Measurements from ENCODE around the gene PIGC. TPM values are rescaled to one million over a fixed set of nuclear protein-coding genes. Genes with fewer than 3 reads are reported as not detected.

Gene PIGC
- total RNA-seq, 2 experiments from 2014 or later: 23.7 to 27.1 TPM

DNA sequence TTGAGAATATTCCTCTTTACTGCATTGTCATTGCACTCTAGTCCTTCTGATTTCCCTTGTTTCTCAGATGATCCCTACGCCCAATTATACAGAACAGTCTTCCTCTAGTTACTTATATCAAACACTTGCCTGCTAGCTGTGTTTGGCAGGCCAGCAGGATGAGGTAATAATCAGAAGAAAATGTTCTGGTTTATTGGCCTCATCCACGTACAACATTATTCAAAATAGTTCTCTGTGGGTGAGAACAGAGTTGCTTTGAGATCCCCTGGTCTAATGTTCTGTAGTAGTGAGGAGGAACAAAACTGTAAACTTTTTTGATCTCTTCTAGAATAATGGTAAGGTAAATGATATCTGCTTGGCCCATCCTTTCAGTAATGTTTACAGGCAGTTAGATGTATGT is 45.7 kb downstream of the PIGC start:
- POLR2A ChIA-PET: interaction anchor here (0.9 to 2.0 kb wide), 4 partner anchors 33 to 262 kb away, joined by 3 to 7 read pairs (median 5); no protein-coding TSS in a partner anchor
- H3K27ac ChIP-seq (ENCODE audit: low read depth in 1 of 2, low read length in 2 of 2): no peak overlapping the region
- no peaks in the 10 kb centered on the region for H3K36me3 ChIP-seq (ENCODE audit: insufficient read depth, low read length)
- H3K4me3 ChIP-seq (ENCODE audit: low read length): no peak overlapping the region
- Mint-ChIP-seq H3K4me1 (ENCODE audit: low read depth) (peaks cover 84% of the 10 kb centered on the region), H3K9me3 (no peaks in the 10 kb centered on the region), H3K36me3 (ENCODE audit: low read depth) (no peaks in the 10 kb centered on the region), H3K27ac (peak overlapping the region; percentile 81), H3K4me3 (no peak overlapping the region), H3K27me3 (no peaks in the 10 kb centered on the region)
- H3K4me1 ChIP-seq (ENCODE audit: insufficient read depth, low read length): peaks cover 22% of the 10 kb centered on the region
- DNase-seq (no peak), ATAC-seq (ENCODE audit: poor library complexity) (no peak)
- no peaks in the 10 kb centered on the region for H3K9me3 ChIP-seq (ENCODE audit: control insufficient read depth in 1 of 2, insufficient read depth in 1 of 2, low read length in 2 of 2)
- TF ChIP-seq, protein P1, sequence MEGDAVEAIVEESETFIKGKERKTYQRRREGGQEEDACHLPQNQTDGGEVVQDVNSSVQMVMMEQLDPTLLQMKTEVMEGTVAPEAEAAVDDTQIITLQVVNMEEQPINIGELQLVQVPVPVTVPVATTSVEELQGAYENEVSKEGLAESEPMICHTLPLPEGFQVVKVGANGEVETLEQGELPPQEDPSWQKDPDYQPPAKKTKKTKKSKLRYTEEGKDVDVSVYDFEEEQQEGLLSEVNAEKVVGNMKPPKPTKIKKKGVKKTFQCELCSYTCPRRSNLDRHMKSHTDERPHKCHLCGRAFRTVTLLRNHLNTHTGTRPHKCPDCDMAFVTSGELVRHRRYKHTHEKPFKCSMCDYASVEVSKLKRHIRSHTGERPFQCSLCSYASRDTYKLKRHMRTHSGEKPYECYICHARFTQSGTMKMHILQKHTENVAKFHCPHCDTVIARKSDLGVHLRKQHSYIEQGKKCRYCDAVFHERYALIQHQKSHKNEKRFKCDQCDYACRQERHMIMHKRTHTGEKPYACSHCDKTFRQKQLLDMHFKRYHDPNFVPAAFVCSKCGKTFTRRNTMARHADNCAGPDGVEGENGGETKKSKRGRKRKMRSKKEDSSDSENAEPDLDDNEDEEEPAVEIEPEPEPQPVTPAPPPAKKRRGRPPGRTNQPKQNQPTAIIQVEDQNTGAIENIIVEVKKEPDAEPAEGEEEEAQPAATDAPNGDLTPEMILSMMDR (IDR thresholded peaks at IDR 0.05): no peak
- intact Hi-C loops (cut with DNase I, micrococcal nuclease): loop anchor here (5.0 to 10.0 kb wide), 2 partner anchors 221 to 613 kb away; partner anchors contain the start of gene METTL13 (in 1 of the 2)
- H3K27me3 ChIP-seq (ENCODE audit: control insufficient read depth in 1 of 2, insufficient read depth in 2 of 2, low read length in 2 of 2): no peaks in the 10 kb centered on the region
- CTCF ChIA-PET: interaction anchor here (1.5 to 1.9 kb wide), 3 partner anchors 40 to 396 kb away, joined by 4 to 12 read pairs (median 8); no protein-coding TSS in a partner anchor

DNA sequence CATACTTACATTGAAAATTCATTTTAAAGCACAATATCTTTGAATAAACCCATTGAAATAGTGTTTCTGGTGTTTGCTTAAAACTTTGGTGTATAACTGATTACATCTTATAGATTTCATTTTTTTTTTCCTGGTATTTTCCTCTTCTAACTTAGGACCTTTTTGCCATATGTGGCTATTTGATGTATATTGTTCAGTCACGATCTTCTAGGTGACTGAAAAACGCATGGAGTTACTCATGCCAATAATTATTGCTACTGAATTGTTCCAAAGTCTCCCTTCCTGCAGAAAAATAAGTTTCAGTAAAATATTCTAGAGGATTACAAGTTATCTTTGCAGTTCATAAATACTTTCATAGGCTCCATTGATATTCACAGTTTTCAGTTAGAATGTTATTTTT is 46.2 kb downstream of the PIGC start:
- H3K4me3 ChIP-seq (ENCODE audit: low read length): no peak overlapping the region
- no peaks in the 10 kb centered on the region for H3K9me3 Mint-ChIP-seq
- H3K27me3 ChIP-seq (ENCODE audit: control insufficient read depth in 1 of 2, insufficient read depth in 2 of 2, low read length in 2 of 2): no peaks in the 10 kb centered on the region
- peak overlapping the region; percentile 81 for H3K27ac Mint-ChIP-seq
- no peak overlapping the region for H3K4me3 Mint-ChIP-seq
- DNase-seq: no peak
- no peaks in the 10 kb centered on the region for H3K27me3 Mint-ChIP-seq
- peaks cover 23% of the 10 kb centered on the region for H3K4me1 ChIP-seq (ENCODE audit: insufficient read depth, low read length)
- TF ChIP-seq, protein P1 (IDR thresholded peaks at IDR 0.05): no peak
- ChIA-PET CTCF (no interaction called here), POLR2A (interaction anchor here (1.4 kb wide), 1 partner anchor 39 kb away, joined by 6 read pairs; no protein-coding TSS in a partner anchor)
- H3K4me1 Mint-ChIP-seq (ENCODE audit: low read depth): peaks cover 88% of the 10 kb centered on the region
- no peak overlapping the region for H3K27ac ChIP-seq (ENCODE audit: low read depth in 1 of 2, low read length in 2 of 2)
- no peaks in the 10 kb centered on the region for H3K9me3 ChIP-seq (ENCODE audit: control insufficient read depth in 1 of 2, insufficient read depth in 1 of 2, low read length in 2 of 2)
- no peaks in the 10 kb centered on the region for H3K36me3 Mint-ChIP-seq (ENCODE audit: low read depth)
- no peaks in the 10 kb centered on the region for H3K36me3 ChIP-seq (ENCODE audit: insufficient read depth, low read length)
- no peak for ATAC-seq (ENCODE audit: poor library complexity)
- intact Hi-C loops (cut with DNase I, micrococcal nuclease): loop anchor here (5.0 to 10.0 kb wide), 2 partner anchors 220 to 613 kb away; partner anchors contain the start of gene METTL13 (in 1 of the 2)

DNA sequence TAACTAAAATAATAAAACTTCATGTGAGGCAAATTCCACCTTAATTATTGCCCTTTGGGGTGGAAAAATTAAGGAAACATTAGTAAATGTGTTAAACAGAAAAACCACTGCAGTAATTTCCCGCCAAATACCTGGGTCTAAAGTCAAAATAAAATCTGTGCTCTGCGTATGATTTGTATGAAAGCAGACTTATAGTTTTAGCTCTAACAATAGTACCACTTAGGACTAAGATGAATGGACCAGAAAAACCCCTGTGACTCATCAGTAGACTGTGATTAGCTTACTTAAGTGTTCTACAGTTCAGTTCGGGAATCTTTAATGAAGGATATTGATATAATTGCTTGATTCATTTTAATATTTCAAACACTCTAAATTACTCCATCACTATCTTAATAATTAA is 46.6 kb downstream of the PIGC start:
- peak overlapping the region; percentile 43 for H3K27ac Mint-ChIP-seq
- intact Hi-C loops (cut with DNase I, micrococcal nuclease): loop anchor here (5.0 to 10.0 kb wide), 2 partner anchors 220 to 612 kb away; partner anchors contain the start of gene METTL13 (in 1 of the 2)

More for the DNA sequence above, 46.6 kb downstream of the PIGC start:
- H3K4me3 ChIP-seq (ENCODE audit: low read length): no peak overlapping the region
- ChIA-PET CTCF (no interaction called here), POLR2A (interaction anchor here (1.4 kb wide), 1 partner anchor 39 kb away, joined by 6 read pairs; no protein-coding TSS in a partner anchor)
- H3K9me3 ChIP-seq (ENCODE audit: control insufficient read depth in 1 of 2, insufficient read depth in 1 of 2, low read length in 2 of 2): no peaks in the 10 kb centered on the region
- TF ChIP-seq, protein P1 (IDR thresholded peaks at IDR 0.05): no peak
- ATAC-seq (ENCODE audit: poor library complexity) (no peak), DNase-seq (no peak)
- no peaks in the 10 kb centered on the region for H3K36me3 Mint-ChIP-seq (ENCODE audit: low read depth)
- no peaks in the 10 kb centered on the region for H3K27me3 ChIP-seq (ENCODE audit: control insufficient read depth in 1 of 2, insufficient read depth in 2 of 2, low read length in 2 of 2)
- H3K9me3 Mint-ChIP-seq: no peaks in the 10 kb centered on the region
- no peaks in the 10 kb centered on the region for H3K36me3 ChIP-seq (ENCODE audit: insufficient read depth, low read length)
- no peak overlapping the region for H3K27ac ChIP-seq (ENCODE audit: low read depth in 1 of 2, low read length in 2 of 2)
- no peak overlapping the region for H3K4me3 Mint-ChIP-seq
- peaks cover 91% of the 10 kb centered on the region for H3K4me1 Mint-ChIP-seq (ENCODE audit: low read depth)
- H3K27me3 Mint-ChIP-seq: no peaks in the 10 kb centered on the region
- H3K4me1 ChIP-seq (ENCODE audit: insufficient read depth, low read length): peaks cover 23% of the 10 kb centered on the region

Measured in CD4-positive, alpha-beta T cell (primary cell).